NCI-H1048 (cell line): Measurements from ENCODE around the gene UQCRQ.
A peak's percentile ranks its signal among the peaks of the same experiment; 100 is the strongest.

Experiments used
- DNase-seq: peaks from one replicate; lab custom pipeline; 2025; lab: John Stamatoyannopoulos, UW

UQCRQ gene

GRCh38 chr5:132866342-132867045 lies at the start of gene UQCRQ, which contains the start of gene GDF9:
UQCRQ (plus strand) TSS chr5:132866642; CDS start chr5:132866882, 240 bp downstream.
GDF9 (minus strand) TSS chr5:132866469; CDS start chr5:132864533, 1,936 bp downstream.
- peak; percentile 97 for DNase-seq

GRCh38 chr5:132817011-132817410 lies 49.4 kb upstream of the UQCRQ start:
- DNase-seq, result no peak

GRCh38 chr5:132819468-132819867 lies 47.0 kb upstream of the UQCRQ start:
- no peak for DNase-seq

- DNase-seq, result peak; percentile 71
Measured at GRCh38 chr5:132820162-132820754, 46.2 kb upstream of the UQCRQ start.

- DNase-seq, result no peak
Measured at GRCh38 chr5:132821350-132821749, 45.1 kb upstream of the UQCRQ start.

- DNase-seq, result no peak
Measured at GRCh38 chr5:132821791-132822190, 44.7 kb upstream of the UQCRQ start.

GRCh38 chr5:132822650-132823480 lies 43.6 kb upstream of the UQCRQ start:
- DNase-seq, result no peak

- DNase-seq, result no peak
Measured at GRCh38 chr5:132823481-132824050, 42.9 kb upstream of the UQCRQ start.

- no peak for DNase-seq
Measured at GRCh38 chr5:132824426-132824825, 42.0 kb upstream of the UQCRQ start.

- no peak for DNase-seq
Measured at GRCh38 chr5:132825033-132825833, 41.2 kb upstream of the UQCRQ start.

GRCh38 chr5:132825834-132826391 lies 40.5 kb upstream of the UQCRQ start:
- DNase-seq, result no peak

- no peak for DNase-seq
Measured at GRCh38 chr5:132826424-132827082, 39.9 kb upstream of the UQCRQ start.

- no peak for DNase-seq
Measured at GRCh38 chr5:132827943-132828673, 38.3 kb upstream of the UQCRQ start.

GRCh38 chr5:132828846-132829494 lies 37.5 kb upstream of the UQCRQ start:
- DNase-seq, result no peak

GRCh38 chr5:132829742-132830435 lies 36.6 kb upstream of the UQCRQ start:
- DNase-seq, result no peak

GRCh38 chr5:132830436-132831094 lies 35.9 kb upstream of the UQCRQ start, which contains the start of gene SHROOM1:
SHROOM1 (minus strand) TSS chr5:132830647; CDS start chr5:132826140, 4,507 bp downstream.
- no peak for DNase-seq

- no peak for DNase-seq
Measured at GRCh38 chr5:132831095-132831860, 35.2 kb upstream of the UQCRQ start.
